GM19035 (cell line): Measurements from ENCODE around the gene AMOTL2.

Experiments
- ATAC-seq: cut with Tn5 transposase; IDR thresholded peaks from one replicate; pipeline ENCODE4 v1.9.1; 2021; ENCODE audit not compliant: unreplicated experiment

The AMOTL2 gene

DNA sequence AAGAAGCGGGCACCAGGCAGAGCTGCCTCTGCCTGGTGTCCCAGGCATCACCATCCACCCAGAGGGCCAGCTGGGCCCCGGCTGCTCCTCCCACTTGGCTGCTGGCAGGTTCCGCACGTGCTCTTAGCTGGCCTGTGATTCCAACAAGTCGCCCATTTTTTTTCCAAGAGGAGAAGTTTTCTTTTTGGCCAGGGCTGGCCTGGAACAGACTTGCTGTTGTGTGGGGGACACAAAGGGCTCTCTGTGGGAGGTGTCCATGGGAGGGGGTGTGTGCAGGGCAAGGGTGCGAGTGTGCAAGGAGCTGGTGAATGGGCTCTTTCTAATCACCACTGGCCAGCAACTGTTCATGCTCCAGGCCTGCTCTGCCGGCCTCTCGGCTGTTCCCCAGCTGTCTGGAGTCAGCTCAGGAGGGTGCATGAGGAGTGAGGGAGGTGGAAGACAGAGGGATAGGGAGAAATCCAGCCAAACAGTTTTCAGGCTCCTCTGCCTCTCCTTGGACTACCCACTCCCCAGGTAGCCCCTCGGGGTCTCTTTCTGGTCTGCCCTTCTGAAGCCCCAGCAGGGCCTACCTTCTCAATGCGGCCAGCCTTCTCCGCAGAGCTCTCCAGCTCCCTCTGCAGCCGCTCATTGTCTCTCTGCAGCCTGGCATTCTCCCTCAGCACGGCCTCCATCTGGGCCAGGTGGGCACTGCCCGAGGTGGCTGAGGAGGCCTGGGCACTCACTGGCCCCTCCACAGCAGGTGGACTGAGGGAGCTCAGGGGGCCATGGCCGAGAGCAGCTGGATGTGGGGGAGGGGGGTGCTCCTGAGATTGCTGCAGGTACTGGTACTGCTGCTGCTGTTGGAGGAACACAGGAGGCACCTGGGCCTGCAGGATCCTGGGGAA lies 7.1 kb downstream of the AMOTL2 start:
- no peak for ATAC-seq

DNA sequence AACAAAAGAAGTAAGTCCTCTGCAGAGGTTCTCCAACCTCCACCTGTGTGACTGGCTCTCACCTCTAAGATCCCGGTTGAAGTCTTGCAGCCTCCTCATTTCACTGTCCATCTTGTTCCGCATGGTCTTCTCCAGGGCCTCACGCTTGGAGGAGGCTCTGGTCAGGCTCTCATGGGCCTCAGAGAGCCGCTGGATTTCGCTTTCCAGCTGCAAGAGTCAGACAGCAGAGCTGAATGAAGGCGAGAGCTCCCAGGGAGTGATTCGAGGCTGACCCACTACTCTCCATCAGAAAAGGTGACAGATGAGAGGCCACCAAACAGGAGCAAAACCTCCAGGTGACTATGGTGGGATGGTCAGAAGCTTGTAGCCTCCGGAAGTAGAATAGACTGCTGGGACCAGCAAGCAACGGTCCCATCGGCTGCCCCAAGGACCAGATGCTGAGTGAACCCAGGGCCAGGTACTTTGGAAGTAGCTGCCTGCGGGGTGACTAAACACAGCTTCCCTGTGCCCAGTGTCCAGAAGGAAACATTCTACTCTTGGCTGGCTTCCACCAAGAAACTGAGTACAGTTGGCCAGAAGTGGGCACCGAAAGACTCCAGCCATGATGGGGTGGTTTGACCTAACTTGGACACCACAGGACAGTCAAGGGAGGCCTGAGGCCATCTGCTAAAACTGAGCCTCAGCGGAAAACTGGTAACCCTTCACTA lies 7.9 kb downstream of the AMOTL2 start:
- ATAC-seq: no peak

DNA sequence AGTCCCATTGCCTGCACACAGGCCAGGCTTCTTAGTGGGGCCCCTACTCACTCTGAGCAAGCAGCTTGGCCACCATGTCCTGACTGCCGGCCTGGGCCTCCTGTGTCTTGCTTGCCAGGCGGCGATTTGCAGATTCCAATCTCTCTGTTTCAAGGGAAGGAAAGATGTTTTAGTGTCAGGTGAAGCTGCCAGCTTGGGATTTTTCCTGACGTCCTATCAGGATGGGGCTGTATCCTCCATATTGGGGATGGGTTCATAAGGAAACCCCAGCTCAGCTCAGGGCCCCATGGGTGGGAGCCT lies 8.5 kb downstream of the AMOTL2 start:
- no peak for ATAC-seq

DNA sequence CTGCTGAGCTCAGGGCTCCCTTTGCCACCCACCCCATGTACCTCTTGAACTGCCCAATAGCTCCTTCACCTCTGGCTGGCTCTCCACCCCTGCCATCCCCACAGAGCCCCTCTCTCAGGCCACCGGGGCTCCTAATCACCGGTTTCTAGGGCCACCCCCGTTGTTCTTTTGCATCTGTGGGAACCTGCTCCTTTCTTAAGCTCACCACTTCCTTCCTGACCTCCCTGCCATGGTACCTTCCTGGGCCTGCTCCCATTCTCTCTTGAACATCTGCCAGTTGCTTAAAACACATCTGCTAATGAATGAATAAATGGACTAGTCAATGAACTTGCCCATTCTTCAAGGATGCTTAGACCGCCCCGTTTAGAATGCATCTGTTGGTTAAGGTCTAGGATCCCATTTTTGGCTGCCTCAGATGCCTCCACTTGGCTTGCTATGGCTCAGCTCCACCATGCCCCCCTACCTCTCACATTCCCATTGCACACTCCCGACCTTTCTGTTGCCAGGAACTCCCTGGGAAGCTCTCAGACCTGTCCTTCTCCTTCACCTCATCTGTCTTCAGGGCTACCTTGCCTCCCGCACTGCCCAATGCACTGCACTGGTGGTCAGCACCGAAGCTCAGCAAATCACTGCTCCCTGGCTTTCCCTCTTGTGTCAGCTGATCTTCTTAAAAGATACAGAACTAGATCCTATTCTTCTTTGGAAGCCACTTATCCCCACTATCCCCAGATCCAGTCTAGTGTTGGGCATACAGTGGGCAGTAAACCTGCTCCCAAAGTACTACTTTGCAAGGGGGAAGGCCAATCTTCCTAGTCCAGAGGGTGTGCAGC lies 9.1 kb downstream of the AMOTL2 start:
- no peak for ATAC-seq

DNA sequence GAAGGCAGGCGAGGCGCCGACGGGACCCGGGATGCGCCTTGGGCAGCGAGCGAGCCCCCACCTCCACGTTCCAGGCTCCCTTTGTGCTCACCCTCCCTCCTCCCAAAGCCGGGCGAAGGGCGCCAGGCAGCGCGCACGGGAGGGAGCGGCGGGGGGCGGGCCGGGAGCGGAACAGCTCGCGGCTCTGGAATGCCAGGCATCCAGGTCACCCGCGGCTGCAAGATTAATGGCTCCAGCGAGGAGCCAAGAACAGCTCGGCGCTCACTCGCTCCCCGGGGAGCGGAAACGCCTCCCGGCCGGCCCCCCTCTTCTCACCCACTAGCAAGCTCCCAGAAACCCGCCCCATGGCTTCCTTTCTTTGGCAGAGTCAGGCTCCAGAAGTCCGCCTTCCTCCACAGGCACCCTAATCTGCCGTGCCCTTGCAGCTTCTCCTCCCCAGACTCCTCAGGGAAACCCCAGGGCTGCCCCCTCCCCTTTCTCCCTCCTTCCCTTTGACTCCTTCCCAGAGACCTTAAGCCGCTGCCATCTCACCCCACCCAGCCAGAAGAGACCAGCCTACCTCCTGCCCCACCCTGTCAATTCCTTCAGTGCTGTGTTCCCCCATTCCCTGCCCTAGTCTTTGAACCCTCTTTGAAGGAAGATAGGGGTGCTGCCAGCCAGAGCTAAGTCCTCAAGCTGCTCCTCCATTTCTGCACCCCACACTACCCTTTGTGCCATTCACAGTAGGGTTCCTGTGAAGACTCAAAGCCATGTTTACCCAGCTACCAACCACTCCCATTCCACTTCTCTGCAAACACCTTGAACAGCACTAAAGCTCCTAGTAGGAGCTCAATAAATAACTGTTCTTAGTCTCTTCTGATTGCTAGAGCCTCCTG lies 9.9 kb downstream of the AMOTL2 start:
- no peak for ATAC-seq

DNA sequence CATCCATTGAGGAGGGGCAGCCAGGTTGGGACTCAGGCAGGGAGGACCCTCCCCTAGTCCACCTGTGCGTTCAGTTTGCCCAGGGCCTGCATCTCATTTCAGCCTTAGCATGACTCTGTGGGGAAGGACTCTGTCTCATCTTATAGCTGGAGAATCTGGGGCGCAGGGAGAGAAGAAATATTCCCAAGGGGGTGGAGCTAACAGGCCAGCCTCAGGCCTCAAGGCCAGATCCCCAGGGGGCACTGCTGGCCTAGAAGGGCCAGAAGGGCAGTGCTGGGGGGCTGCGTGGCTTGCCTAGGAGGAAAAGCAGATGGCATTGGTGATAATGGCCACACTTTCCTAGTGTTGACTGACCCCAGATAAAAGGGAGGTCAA lies 10.9 kb downstream of the AMOTL2 start:
- ATAC-seq: no peak

DNA sequence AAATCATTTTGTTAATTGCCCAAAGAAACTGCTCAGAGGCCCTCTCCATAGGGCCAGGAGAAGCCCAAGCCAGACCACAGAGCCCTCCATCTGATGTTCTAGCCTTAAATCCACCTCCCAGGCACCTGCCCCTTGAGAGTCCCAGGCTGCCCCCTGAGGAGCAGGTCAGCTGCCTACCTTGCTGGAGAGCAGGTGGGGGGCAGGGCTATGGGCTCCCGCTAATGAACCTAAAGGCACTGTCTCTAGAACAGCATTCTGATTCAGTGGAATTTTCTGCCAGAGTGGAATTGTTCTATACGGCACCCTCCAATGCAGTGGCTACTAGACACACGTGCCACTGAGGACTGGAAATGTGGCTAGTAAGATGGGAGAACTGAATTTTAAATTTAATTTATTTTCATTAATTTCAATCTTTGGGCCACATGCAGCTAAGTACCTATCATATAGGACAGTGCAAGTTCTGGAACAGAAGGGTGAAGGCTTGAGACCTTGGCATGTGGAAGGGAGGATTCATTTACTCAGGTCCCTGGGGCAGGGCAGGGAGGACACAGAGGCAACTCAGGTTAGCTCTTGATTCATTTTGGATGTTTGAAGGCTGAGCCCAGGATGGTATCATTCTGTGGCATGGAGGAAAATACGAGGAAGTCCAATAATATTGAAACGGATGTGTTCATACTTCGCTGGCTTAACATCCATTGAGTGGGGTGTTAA lies 11.4 kb downstream of the AMOTL2 start:
- no peak for ATAC-seq

DNA sequence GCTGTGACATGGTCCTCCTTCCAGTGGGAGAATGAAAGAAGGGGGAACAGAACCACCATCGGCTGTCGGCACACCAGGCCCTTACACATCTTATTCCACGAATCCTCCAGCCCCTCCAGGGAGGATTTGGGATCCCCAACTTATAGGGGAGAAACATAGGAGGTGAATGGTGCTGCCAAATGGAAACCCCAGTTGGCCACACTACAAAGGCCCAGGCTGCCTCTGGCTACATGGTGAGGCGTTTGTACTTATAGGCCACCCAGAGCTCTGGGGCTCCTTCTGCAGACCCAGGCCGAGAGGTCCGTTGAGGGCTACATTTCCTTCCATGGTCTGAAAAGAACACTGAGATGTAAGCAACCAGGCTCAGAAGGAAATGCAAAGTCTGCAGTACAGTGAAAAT lies 12.0 kb downstream of the AMOTL2 start:
- no peak for ATAC-seq

DNA sequence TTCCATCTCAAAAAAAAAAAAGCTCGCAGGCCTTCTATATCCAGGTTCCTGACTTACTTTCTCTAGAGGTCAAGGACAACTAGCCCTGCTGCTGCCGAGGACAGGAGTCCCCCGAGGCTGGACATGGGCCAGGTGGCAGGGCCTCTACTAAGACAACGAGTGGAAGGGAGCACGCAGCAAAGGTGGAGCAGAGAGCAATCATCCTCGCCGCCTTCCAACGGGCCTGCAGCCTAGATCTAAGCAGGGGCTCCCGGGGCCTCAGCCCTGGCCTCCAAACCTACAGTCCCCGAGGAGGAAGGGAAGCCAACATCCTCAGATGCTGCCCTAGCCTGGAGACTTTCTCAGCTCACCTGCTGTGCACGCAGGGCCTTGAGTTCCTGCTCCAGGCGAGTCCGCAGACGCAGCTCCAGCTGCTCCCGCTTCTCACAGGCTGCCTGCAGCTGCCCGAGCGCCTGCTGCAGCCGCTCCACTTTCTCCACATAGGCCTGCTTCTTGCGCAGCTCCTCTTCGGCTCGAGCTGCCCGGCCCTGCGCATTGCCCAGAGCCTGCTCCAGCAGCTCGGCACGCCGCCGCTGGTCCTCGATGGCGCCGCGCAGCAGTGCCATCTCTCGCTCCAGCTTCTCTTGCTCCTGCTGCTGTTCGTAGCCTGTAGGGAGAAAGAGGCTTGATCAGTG lies 12.9 kb downstream of the AMOTL2 start:
- ATAC-seq: no peak

DNA sequence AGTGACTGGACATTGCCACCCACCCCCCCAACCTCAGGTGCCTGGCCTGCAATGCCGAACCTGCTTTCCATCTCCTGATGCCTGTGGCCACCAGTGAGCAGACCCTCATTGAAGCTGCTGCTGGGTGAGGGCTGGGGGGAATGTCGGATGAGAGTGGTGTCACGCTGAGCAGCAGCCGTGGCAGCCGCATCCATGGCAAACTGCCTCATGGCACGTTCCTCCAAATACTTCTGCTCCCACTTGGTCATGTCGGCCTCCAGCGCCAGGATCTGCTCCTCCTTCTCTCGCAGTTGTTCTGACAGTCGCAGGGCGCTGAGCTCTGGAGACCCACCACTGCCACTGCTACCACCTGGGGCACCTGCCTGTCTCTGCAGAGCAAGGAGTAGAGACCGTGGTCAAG lies 14.2 kb downstream of the AMOTL2 start:
- no peak for ATAC-seq

DNA sequence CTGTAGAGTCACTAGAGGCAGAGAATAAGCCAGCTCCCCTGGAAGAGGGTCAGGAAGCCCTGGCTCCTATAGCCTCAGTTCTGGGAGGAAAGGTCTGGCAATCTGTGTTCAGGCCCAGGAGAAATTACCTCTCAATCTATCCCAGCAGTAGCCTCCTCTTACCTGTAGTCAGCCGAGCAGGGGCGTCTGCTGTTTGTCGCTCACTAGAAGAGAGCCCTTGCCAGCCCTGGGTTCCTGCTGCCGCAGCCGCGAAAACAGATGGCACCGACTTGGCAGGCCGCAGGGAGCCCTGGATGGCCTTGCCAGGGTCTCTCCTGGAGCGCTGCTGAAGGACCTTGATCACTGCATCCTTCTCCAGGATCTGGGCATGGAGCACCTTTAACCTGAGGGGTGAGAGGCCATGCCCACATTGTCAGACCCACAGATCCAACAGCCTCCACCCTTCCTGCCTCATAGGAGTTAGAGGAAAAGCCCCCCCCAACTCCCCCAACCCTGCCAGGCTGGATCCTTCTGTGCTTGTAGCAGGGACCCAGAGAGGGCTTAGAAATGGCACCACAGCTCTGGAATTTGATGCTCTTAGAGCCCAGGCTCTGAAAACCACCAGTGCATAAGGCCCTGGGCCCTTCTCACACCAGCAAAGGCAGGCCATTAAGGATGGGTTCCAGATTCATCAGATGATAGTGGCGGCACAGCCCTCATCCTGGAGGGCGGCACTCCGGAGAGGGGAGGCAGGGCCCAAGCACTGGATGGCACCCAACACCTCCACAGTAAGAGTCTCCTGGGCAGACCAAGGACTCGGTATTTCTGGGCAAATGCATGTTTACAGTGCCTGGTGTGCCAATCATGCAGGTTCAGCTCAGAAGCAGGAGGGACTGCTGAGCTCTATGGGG lies 14.9 kb downstream of the AMOTL2 start:
- ATAC-seq: no peak

DNA sequence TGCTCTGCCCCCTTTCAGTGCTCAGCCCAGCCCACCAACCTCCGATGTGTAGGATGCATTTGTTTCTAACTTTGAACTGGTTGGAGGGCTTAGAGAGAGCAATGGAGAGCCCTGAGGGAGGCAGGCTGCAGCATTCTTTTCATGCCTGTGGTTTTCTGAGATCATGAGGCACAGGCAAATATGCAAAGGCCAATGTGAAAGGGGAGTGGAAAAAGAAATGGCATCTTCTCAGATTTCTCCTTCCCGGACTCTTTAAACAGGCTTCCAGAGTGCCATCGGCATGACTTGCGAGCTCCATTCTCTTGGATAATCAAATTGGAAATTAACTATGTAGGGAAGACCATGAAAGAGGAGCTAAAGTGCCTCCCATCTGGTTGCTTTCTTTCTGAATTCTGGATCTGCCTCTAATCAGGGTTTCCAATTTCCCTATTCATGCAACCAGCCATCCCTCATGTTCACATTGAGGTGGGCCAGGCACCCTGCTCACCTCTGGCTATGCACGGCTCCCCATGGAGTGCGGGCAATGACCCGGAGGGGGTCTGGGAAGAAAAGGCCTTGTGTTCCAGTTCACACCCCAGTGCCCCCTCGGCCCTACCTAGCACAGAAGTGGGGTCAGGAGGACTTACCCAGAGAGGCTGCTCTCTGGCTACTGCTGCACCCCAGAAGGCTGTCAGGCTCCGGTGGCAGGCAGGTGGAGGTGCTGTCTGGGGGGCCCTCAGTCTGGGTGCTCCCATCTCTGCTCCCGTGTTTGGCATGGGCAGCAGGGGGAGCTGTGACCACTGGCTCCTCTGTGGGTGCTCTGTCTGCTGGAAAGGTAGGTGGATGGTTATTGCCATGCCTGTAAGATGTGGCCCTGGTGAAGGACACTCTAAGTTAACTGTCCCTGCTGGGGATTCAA lies 16.1 kb downstream of the AMOTL2 start:
- ATAC-seq: no peak

DNA sequence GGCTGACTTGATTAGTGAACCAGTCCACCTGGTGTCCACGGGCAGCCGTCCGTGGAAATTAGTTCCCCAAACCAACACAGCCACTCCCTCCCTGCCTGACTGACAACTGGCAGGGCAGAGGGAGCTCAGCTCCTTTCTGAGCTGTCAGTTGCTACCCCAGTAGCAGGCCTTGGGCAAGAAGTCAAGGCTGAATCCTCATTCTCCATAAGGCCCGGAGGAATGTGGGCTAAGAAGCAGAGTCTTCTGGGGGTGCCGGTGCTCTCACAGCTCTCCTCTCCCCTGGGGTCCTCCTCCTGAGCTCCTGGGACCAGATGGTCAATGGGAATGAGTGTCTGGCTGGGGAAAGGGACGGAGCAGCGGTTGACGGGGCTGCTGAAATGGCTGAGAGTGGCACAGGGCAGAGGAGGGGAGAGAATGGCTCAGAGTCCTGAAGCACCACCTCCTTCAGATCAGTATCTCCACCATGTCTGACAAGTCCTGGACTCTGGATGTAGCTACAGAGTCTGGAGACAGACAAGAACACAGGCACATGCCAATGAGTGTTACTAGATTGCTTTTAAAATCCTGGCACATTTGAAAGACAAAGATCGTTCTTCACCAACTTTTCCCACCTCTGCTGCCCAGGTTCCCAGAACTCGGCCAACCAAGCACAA lies 16.9 kb downstream of the AMOTL2 start:
- no peak for ATAC-seq

DNA sequence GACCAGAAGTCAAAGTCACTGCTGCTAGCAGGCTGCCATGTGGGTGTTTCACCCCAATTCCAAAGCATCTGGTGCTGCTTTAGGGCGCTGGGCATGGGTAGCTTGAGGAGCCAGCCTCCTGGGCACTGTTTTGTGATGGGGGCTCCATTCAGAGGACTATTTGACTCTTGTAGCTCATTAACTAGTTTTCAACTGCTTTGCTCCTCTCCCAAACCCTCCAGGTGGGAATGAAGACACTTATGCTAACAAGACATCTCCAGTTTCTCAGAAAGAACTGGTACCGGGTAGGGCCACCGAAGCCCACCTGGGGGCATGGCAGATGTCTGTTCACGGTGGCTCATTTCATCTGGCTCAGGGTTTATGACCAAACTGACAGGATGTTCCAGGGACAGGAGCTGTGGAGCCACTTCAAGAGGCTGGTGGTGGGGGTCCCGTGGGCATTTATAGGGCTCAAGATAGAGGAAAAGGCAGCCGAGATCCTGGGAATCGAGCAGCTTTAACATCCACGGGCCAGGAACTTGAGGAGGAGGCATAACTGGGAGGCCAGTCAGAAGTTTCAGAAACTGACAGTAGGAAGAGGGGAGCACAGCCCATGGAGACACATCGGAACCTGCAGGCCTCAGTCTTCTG lies 17.7 kb downstream of the AMOTL2 start:
- ATAC-seq: no peak

DNA sequence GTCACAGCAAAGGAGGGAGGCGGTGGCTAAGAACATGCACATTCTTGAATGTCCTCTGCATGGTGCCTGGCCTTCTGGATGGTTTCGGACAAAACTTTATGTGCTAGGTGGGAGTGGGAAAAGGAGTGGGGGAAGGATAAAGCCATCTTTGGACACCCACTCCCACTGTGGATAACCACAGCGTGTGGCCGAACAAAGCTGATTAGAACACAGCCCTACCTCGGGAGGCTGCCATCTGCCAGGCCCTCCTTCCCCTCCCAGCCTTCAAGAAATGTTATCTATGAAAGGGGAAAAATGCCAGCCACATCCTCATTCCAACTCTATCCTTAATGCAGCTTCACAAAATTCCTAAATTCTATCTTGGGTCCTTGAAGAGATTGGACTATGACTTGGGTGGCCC lies 18.8 kb downstream of the AMOTL2 start:
- no peak for ATAC-seq

DNA sequence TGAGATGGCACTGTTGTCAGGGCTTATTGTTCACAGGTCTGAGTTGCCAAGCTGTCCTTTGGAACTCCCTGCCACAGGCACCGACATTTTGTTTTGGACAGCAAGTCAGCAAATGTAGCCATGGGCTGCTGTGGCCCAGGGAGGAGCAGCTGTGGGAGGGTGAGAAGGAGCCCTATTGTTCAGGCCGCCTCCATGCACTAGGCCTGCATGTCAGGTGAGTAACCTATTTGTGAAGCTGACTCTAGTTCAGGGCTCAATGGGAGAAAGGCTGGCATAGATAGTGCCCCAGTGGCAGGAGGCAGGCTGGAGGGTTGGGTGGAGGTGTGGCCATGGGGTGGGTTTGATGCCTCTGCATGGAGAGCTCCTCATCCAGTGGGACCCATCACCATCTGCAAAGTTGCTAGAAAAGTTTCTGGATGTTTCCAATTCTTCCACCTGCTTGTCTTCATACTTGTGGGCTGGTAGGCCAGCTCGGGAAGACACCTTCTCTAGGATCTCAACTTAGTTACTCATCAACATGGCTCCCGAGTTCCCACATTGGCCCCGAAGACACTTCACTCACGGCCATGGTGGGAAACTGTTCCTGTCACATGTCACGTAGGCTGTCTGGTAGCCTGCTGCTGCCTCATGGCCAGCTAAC lies 19.5 kb downstream of the AMOTL2 start:
- no peak for ATAC-seq
